Raji (cell line): ENCODE measurements around the gene FUT9.

Experiments used
- POLR2A ChIP-seq: IDR thresholded peaks from 2 replicates; pipeline ENCODE4 v1.6.1; 2011; ENCODE audit warnings: low read depth, low read length, control low read depth; ENCODE audit not compliant: insufficient read depth

Gene FUT9

DNA sequence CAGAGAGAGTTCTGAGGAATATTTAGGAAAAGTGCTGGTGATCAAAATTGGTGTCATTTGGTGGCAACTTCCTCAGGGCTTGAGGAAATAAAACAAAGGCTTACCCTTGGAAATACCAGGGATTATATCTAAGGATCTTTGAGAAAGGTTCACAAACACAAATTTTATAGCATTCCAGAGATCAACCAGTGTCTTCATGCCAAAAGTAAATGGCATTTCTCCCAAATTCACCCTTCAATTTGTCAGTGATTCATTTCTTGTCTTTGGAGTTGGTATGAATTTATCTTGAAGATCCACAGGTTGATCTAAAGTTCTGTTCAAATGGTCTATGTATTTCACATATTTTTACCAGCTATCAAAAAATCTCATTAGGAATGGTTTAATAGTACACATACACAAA, 181.5 kb downstream of the FUT9 start:
- TF ChIP-seq POLR2A = no peak

DNA sequence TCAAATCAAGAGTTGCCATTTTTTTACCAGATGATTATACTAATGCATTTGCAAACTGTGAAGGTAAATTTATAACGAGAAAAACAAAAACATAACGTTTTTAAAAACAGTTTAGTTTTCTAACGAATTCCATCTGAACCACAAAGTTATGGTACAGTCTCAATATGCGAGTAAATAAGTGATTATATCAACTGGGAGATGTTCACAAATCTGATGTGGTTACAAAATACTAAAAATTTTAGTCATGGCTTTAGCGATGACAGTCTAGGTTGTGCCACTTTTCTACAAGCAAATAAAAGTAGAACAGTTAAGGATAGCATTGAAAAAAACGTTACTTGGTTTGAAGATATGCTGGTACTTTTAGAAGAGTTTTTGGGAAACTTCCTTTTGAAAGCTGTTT, 186.8 kb downstream of the FUT9 start:
- no peak for TF ChIP-seq POLR2A

DNA sequence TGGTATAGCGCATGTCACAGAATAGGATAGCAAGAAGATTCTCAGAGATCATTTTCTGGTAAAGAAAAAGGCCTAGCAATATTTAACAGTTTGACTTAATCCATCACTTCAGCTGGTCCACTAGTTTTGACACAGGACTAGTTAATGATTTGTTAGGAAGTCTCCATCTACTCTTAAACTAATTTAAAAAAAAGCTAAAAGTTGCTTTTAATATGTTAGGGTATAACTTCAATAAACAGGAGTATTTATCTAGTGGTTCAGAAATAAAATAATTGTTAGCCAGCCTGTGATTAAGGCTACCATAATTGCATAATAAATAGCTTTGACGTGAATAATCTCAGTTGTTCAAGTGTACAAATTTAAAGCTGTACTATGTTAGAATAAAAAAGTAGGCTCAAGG, 195.6 kb downstream of the FUT9 start:
- TF ChIP-seq POLR2A = no peak

DNA sequence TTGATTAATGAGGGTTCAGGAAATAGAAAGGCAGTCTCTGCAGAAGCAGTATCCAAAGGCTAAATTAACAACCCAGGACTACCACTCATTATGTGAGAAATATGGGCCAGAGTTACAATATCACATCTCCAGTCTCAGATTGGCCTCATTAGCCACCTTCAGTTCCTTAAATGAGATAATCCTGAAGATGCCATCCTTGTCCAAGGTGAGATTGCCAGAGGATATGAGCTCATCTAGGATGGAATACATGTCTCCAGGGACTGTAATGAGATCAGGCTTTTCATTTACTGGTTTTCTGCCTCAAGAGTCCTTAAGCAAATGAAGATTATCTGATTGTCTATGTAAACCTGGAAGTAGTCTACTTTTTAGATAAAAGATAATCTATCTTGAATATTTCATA, 196.3 kb downstream of the FUT9 start:
- TF ChIP-seq POLR2A = no peak

DNA sequence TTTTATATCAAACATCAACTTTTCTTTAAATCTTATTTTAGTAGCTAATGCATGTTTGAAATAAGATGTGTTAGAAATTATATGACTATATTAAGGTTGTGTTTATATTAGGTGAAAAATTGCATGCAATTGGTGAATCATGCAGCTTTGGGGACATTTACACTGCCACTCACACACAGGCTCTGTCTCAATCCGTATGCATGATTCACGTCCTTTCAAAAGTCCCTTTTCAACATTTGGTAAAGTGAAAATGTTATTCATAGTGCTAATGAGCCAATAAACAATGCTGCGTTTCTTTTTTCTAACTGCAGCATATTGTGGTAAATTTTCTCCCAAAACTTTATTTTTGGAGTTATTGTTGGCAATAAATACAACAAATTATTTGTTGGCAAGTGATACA, 198.0 kb downstream of the FUT9 start:
- TF ChIP-seq POLR2A = no peak

DNA sequence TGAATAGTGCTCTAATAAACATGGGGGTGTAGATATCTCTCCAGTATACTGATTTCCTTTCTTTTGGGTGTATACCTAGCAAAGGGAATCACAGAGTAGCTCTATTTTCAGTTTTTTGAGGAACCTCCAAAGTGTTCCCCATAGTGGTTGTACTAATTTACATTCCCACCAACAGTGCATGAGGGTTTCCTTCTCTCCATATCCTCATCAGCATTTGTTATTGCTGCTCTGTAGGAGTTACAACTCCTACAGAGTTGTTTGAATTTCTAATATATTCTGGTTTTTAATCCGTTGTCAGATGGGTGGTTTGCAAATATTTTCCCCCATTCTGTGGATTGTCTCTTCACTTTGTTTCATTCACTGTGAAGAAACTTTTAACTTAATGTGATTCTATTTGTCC, 207.9 kb downstream of the FUT9 start:
- no peak for TF ChIP-seq POLR2A

DNA sequence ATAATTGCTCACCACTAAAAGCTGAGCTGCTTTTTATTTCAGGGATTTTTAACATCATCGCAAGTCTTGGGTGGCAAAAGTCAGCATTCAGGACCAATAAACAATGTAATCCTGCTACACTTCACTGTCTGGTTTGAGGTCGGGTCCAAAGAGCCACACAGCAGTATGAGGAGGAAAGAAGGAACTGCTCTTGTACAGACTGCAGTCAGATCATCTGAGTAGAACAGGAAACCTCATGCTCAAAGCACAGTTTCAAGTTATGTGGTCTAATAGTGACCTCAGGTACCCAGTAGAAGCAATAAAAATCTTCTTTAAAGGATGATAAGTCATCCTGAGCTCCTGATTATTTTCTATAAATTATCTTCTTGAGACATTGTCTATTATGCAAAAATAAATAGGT, 211.4 kb downstream of the FUT9 start:
- no peak for TF ChIP-seq POLR2A

DNA sequence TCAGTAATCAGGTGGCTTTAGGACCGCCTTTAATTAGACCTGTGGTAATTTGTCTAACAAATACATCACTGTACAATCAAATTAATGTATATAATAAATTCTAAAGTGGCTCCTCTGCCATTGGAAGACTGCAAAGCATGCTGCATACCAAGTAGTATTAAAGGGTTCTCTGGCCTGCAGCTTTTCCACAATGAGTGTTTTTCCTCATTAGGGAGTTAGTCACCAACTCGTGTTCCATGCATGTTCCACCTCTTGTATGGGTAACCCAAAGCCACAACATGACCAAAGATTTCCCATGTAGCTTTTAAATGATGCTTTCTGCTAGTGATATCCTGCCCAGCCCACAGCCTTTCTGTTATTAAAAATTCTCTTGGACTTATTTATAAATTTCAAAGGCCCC, 218.7 kb downstream of the FUT9 start:
- no peak for TF ChIP-seq POLR2A

DNA sequence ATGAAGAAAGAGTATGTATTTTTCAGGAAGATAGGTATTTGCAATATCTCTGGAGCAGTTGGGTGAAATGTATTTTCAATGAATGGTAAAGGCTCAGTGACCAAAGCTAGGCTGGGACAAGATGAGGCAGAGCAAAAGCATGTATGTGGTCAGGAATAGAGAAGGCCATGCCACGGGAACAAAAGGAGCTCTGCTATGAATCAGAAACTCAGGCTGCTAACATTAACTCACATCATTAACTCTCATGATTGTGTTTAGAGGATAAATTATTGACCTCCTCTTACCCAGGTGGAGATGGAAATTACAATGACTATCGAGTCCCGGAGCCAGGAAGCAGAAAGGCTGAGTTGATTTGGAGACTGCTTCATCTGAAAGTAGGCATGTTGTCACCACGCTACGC, 220.2 kb downstream of the FUT9 start:
- TF ChIP-seq POLR2A = no peak

DNA sequence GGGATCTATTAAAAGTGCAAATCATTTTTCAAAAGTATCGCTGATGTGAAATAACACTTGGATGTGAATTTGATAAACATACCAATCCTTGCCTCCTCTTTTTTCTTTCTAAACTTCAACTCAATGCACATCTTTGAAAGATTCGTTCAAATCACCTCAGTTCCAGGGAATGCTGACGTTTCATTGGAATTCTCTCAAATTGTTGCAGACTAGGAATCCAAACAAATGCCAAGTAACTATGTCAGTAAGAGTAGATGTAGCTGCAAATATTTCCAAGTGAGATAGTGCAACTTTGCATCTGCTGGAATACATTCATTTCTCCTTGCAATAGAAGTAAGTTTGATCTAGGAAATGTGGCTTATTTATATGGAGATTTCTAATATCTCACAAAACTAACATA, 220.7 kb downstream of the FUT9 start:
- TF ChIP-seq POLR2A = no peak

DNA sequence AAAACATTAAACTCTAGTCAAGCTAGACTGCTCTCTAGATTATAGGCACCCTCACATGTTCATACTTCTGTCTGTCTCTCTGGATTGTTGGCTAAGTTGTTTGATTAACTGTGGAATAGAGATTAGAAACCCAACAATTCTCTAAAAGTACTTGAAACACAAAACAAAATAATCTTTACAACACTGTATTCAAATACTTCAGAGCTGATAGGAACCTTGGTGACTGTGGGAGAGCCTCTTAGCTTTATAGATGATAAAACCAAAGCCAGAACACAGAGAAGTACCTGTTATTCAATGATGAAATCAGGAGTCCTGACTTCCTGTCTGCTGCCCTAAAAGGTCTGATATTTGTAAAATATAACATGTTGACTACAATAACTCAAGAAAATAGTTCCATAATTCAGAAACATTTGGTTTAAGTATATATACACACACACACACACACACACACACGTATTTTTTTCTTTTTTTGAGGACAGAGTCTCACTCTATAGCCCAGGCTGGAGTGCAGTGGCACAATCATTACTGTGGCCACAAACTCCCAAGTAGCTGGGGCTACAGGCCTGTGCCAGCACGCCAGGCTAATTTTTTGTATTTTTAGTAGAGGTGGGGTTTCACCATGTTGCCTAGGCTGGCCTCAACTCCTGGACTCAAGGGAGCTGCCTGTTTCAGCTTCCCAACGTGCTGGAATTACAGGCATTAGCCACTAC, 222.0 kb downstream of the FUT9 start:
- no peak for TF ChIP-seq POLR2A

DNA sequence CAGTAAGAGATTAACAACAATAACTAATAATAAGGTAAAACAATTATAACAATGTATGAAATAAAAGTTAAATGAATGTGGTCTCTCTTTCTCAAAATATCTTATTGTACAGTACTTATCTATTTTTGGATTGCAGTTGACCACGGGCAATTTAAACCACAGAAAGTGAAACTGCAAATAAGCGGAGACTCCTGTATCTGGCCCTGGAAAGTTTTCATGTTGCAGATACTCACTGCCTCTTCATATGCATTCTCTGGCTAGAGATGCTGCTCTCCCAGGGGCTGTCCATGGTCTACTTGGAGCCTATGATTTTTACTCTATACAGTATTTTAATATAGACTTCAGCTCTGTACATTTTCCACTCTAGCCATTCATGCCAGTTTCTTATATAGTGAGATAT, 230.8 kb downstream of the FUT9 start:
- TF ChIP-seq POLR2A = no peak

DNA sequence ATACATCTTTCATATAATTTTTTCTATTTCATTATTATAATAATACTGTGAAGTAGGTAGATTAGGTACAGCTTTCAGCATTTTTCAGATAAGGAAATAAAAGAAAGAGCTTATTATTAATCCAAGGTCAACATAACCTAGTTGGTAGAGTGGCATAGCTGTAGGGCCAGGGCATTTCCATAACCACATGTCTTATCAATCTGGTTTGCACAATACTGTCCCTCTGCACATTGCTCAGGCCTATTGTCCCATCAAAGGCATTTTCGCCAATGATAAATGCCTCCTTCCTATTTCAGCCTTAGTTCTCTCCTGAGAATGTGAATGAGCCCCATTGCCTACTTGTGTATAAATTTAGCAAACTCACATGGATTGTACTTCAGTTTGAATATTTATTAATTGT, 234.0 kb downstream of the FUT9 start:
- TF ChIP-seq POLR2A = no peak

DNA sequence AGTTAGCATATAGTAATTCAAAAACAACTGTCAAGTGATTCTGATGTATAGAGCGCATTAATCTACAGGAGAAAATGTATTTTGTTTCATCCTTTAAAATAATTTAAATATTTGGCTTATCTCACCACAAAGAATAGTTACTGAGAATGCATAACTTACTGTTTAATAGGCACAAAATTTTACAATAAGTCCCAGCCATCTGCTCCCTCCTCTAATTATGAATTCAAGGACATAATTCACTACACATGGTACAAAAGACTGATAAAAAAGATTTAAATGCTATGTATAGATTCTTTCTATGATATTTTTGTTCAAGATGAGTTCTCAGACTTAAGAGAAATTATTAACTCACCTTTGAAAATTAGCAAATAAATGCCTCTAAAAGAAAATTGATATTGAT, 242.0 kb downstream of the FUT9 start:
- no peak for TF ChIP-seq POLR2A
